Neural crest cell (in vitro differentiated cells): ENCODE results near the gene MUC5B. TPM values are rescaled to one million over a fixed set of nuclear protein-coding genes. Genes with fewer than 3 reads are reported as not detected.
A peak's percentile ranks its signal among the peaks of the same experiment; 100 is the strongest.

Experiments used
- DNase-seq: peaks from one replicate; pipeline ENCODE4 v3.0.0; 2021; ENCODE audit warnings: low read depth, mixed read lengths, low spot score
- H3K27ac Mint-ChIP-seq: one replicate; pipeline ENCODE4 v1.8.0; 2021; ENCODE audit warnings: mild to moderate bottlenecking, mixed read lengths; ENCODE audit not compliant: unreplicated experiment
- H3K27me3 Mint-ChIP-seq: 2 replicates; pipeline ENCODE4 v1.8.0; 2021; ENCODE audit warnings: low read depth, mild to moderate bottlenecking, mixed read lengths
- H3K36me3 Mint-ChIP-seq: 2 replicates; pipeline ENCODE4 v1.8.0; 2021; ENCODE audit warnings: low read depth, mild to moderate bottlenecking, mixed read lengths
- H3K4me1 Mint-ChIP-seq: 2 replicates; pipeline ENCODE4 v1.8.0; 2021; ENCODE audit warnings: mixed read lengths
- H3K4me3 Mint-ChIP-seq: one replicate; pipeline ENCODE4 v1.8.0; 2021; ENCODE audit warnings: mild to moderate bottlenecking, mixed read lengths
- H3K9me3 Mint-ChIP-seq: 2 replicates; pipeline ENCODE4 v1.8.0; 2021; ENCODE audit warnings: mixed read lengths
- total RNA-seq: library from RNA; stranded (reverse); gene quantifications from 2 replicates; pipeline ENCODE4 v1.2.1, GENCODE V29; 2021
- TF ChIP-seq, protein P1 (sequence below): fragments of 200-600 bp; sonication (generic); conservative IDR thresholded peaks from 2 replicates; pipeline ENCODE4 v1.5.0; 2021; ENCODE audit warnings: antibody characterized with exemption, mild to moderate bottlenecking

MUC5B gene
- total RNA-seq, 1 donor from 2014 or later = 0.42 TPM

- H3K4me1 Mint-ChIP-seq = no peaks in the 10 kb centered on the region
- DNase-seq = peak; percentile 82
Observed at GRCh38 chr11:1202776-1203504, 19.9 kb upstream of the MUC5B start.

GRCh38 chr11:1203505-1204271 lies 19.2 kb upstream of the MUC5B start:
- H3K4me3 Mint-ChIP-seq = no peak overlapping the region
- TF ChIP-seq, protein P1, sequence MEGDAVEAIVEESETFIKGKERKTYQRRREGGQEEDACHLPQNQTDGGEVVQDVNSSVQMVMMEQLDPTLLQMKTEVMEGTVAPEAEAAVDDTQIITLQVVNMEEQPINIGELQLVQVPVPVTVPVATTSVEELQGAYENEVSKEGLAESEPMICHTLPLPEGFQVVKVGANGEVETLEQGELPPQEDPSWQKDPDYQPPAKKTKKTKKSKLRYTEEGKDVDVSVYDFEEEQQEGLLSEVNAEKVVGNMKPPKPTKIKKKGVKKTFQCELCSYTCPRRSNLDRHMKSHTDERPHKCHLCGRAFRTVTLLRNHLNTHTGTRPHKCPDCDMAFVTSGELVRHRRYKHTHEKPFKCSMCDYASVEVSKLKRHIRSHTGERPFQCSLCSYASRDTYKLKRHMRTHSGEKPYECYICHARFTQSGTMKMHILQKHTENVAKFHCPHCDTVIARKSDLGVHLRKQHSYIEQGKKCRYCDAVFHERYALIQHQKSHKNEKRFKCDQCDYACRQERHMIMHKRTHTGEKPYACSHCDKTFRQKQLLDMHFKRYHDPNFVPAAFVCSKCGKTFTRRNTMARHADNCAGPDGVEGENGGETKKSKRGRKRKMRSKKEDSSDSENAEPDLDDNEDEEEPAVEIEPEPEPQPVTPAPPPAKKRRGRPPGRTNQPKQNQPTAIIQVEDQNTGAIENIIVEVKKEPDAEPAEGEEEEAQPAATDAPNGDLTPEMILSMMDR = no peak
- H3K27me3 Mint-ChIP-seq = no peaks in the 10 kb centered on the region
- H3K27ac Mint-ChIP-seq = no peak overlapping the region
- no peaks in the 10 kb centered on the region for H3K4me1 Mint-ChIP-seq
- H3K36me3 Mint-ChIP-seq = no peaks in the 10 kb centered on the region
- DNase-seq = no peak
- no peaks in the 10 kb centered on the region for H3K9me3 Mint-ChIP-seq

More at GRCh38 chr11:1202776-1203504, 19.9 kb upstream of the MUC5B start:
- H3K36me3 Mint-ChIP-seq = no peaks in the 10 kb centered on the region
- no peak overlapping the region for H3K4me3 Mint-ChIP-seq
- H3K27me3 Mint-ChIP-seq = no peaks in the 10 kb centered on the region
- H3K9me3 Mint-ChIP-seq = no peaks in the 10 kb centered on the region
- no peak overlapping the region for H3K27ac Mint-ChIP-seq
- TF ChIP-seq, protein P1 = peak; percentile 89

- no peak overlapping the region for H3K4me3 Mint-ChIP-seq
- no peaks in the 10 kb centered on the region for H3K27me3 Mint-ChIP-seq
- TF ChIP-seq, protein P1 = no peak
- no peak for DNase-seq
- H3K9me3 Mint-ChIP-seq = no peaks in the 10 kb centered on the region
- no peaks in the 10 kb centered on the region for H3K36me3 Mint-ChIP-seq
- no peaks in the 10 kb centered on the region for H3K4me1 Mint-ChIP-seq
- H3K27ac Mint-ChIP-seq = no peak overlapping the region
Observed at GRCh38 chr11:1204381-1205101, 18.3 kb upstream of the MUC5B start.

GRCh38 chr11:1205121-1205986 lies 17.5 kb upstream of the MUC5B start:
- peaks cover 2% of the 10 kb centered on the region for H3K27me3 Mint-ChIP-seq
- DNase-seq = no peak
- no peak overlapping the region for H3K4me3 Mint-ChIP-seq
- H3K4me1 Mint-ChIP-seq = no peaks in the 10 kb centered on the region
- H3K9me3 Mint-ChIP-seq = no peaks in the 10 kb centered on the region
- TF ChIP-seq, protein P1 = no peak
- peak overlapping the region; percentile 47 for H3K27ac Mint-ChIP-seq
- H3K36me3 Mint-ChIP-seq = no peaks in the 10 kb centered on the region

- H3K27me3 Mint-ChIP-seq = peaks cover 6% of the 10 kb centered on the region
- H3K4me1 Mint-ChIP-seq = no peaks in the 10 kb centered on the region
- H3K36me3 Mint-ChIP-seq = no peaks in the 10 kb centered on the region
- H3K4me3 Mint-ChIP-seq = no peak overlapping the region
- H3K9me3 Mint-ChIP-seq = no peaks in the 10 kb centered on the region
- TF ChIP-seq, protein P1 = no peak
- DNase-seq = no peak
- H3K27ac Mint-ChIP-seq = no peak overlapping the region
Observed at GRCh38 chr11:1205987-1206331, 16.9 kb upstream of the MUC5B start.
